IPS-18a (cell line): Measurements from ENCODE around the gene GCK.

Experiments
- H3K27ac ChIP-seq: one replicate; pipeline ENCODE4 v1.5.1; 2013; ENCODE audit warnings: low read length
- H3K27me3 ChIP-seq: one replicate; pipeline ENCODE4 v1.6.1; 2013; ENCODE audit warnings: mild to moderate bottlenecking, low read length; ENCODE audit not compliant: control insufficient read depth, insufficient read depth
- H3K36me3 ChIP-seq: one replicate; pipeline ENCODE4 v1.6.1; 2013; ENCODE audit warnings: low read depth, low read length; ENCODE audit not compliant: control insufficient read depth
- H3K4me1 ChIP-seq: one replicate; pipeline ENCODE4 v1.6.1; 2013; ENCODE audit warnings: low read depth, low read length; ENCODE audit not compliant: control insufficient read depth
- H3K4me3 ChIP-seq: one replicate; pipeline ENCODE4 v1.5.1; 2013; ENCODE audit warnings: low read length
- H3K9ac ChIP-seq: one replicate; pipeline ENCODE4 v1.6.1; 2013; ENCODE audit warnings: mild to moderate bottlenecking, low read length, moderate library complexity
- H3K9me3 ChIP-seq: one replicate; pipeline ENCODE4 v1.6.1; 2013; ENCODE audit warnings: low read depth, low read length; ENCODE audit not compliant: control insufficient read depth

Gene GCK

GRCh38 chr7:44101303-44101965 lies 87.8 kb downstream of the GCK start:
- H3K4me1 ChIP-seq: peaks cover 4% of the 10 kb centered on the region
- H3K9me3 ChIP-seq: no peaks in the 10 kb centered on the region
- no peak overlapping the region for H3K27ac ChIP-seq
- H3K9ac ChIP-seq: no peak overlapping the region
- no peak overlapping the region for H3K4me3 ChIP-seq
- H3K27me3 ChIP-seq: peaks cover 24% of the 10 kb centered on the region
- H3K36me3 ChIP-seq: no peaks in the 10 kb centered on the region

DNA sequence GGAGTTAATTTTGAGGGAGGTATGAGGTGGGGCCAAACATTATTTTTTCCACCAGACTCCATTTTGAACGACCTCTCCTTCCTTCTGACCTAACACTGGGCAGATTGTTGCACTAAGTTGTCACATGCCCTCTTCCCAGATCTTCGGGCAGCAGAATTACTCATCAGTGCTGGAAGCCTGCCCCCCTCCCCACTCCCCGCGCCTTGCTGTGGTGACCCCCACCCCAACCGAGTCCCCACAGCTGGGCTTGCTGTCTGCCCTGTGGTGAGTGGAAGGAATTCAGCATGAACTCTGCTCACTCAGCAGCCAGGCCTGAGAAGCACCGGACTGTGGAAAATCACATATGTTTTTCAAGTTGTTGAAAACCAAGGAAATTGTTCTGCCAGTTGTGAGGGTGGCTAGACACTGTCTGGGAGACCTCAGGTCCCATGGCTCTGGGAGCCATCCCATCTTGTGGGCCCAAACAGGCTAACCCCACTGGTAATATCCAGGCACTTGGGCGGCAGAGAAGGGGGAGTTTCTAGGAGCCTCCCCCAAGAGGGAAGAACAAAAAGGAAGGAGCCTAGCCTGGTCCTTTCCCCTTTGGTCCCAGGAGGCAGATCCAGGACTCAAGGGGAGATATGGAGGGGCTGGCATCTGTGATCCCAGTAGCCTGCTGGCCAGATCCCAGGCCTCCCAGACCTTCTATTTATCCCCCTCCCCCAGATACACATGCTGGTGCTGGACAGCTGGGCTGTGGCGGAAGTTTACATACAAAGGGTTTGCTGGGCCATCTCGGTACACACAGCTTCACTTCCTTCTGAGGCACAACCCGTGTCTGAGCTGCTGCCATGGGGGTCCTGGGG lies 88.6 kb downstream of the GCK start:
- H3K27ac ChIP-seq: no peak overlapping the region

GRCh38 chr7:44099669-44100068 lies 89.6 kb downstream of the GCK start:
- no peak overlapping the region for H3K9ac ChIP-seq
- no peaks in the 10 kb centered on the region for H3K36me3 ChIP-seq
- no peak overlapping the region for H3K4me3 ChIP-seq
- no peak overlapping the region for H3K27ac ChIP-seq
- no peaks in the 10 kb centered on the region for H3K9me3 ChIP-seq
- H3K4me1 ChIP-seq: peaks cover 4% of the 10 kb centered on the region
- peaks cover 10% of the 10 kb centered on the region for H3K27me3 ChIP-seq

More for the DNA sequence above, 88.6 kb downstream of the GCK start:
- Histone ChIP-seq H3K36me3 (no peaks in the 10 kb centered on the region), H3K9ac (no peak overlapping the region), H3K27me3 (peaks cover 20% of the 10 kb centered on the region), H3K9me3 (no peaks in the 10 kb centered on the region), H3K4me3 (no peak overlapping the region), H3K4me1 (peaks cover 4% of the 10 kb centered on the region)

DNA sequence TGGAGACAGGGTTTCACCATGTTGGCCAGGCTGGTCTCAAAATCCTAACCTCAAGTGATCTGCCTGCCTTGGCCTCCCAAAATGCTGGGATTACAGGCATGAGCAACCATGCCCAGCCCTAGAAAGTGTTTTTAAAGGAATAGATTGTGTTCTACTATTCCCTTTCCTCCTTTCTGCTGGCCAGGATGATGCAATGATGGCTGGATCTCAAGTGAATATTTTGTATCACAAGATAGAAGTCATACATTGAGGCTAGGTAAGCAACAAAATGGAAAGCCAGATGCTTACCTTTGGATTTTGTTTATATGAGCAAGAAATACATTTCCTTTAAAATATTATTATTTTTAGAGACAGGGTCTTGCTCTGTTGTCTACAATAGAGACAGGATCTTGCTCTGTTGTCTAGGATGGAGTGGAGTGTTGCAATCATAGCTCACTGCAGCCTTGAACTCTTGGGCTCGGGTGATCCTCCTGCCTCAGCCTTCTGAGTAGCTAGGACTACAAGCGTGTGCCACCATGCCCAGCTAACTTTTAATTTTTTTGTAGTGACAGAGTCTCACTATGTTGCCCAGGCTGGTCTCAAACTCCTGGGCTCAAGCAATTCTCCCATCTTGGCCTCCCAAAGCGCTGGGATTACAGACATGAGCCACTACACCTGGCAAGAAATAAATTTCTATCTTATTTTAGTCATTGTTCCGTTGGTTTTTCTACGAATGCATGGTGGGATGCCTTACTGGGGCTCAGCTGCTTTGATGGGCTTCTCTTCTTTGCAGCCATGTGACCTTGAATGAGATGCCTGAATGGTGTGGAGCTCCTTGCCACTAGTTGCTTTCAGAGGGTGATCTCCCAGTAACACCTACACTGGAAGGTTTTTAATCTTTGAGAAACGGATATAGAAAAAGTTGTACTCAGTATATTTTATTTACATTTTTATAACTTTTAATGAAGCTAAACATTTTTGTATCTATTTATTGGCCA lies 90.9 kb downstream of the GCK start:
- Histone ChIP-seq H3K4me3 (no peak overlapping the region), H3K9me3 (no peaks in the 10 kb centered on the region), H3K9ac (no peak overlapping the region), H3K36me3 (no peaks in the 10 kb centered on the region), H3K27ac (no peak overlapping the region), H3K4me1 (peaks cover under 1% of the 10 kb centered on the region), H3K27me3 (peaks cover 5% of the 10 kb centered on the region)

DNA sequence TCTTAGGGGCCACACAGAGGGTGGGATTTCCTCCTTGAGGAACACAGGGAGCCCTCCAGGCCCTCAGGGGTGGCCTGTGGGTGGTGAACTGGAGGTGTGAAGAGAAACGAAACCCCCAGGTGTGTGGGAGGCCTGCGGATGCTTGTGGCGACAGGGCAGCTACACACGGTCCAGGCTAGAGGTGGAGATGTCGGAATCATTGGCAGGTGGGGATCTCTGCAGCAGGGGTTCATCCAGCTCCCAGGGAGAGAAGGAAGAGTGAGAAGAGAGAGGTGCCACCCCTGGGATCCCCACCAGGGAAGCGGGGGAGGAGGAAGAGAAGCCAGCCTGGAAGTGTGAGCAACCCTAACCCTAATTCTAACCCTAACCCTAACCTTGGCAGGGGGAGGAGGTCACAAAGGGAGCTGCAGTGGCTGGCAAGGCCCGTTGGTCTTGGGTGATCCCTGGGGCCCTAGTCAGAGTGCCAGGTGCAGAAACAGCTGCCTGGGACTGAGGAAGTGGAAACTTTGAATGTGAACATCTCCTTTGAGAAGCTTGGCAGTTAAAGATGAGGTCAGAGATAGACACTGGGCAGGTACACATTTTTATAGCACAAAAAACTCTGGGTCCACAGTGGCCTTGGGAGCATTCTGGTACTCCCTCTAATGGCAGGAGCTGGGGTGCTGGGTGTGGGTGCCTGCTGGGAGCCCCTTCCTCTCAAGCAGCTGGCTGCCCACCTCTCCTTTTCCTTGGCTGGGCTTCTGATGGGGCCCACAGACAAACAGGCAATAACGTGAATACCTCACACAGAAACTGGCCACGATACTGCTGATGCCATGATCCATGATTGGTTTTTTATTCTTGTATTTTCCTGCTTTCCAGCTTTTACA lies 91.9 kb downstream of the GCK start:
- Histone ChIP-seq H3K4me3 (no peak overlapping the region), H3K36me3 (no peaks in the 10 kb centered on the region), H3K9ac (no peak overlapping the region), H3K4me1 (peaks cover 3% of the 10 kb centered on the region), H3K9me3 (no peaks in the 10 kb centered on the region), H3K27ac (no peak overlapping the region), H3K27me3 (no peaks in the 10 kb centered on the region)

GRCh38 chr7:44096326-44096881 lies 92.8 kb downstream of the GCK start:
- no peaks in the 10 kb centered on the region for H3K9me3 ChIP-seq
- no peaks in the 10 kb centered on the region for H3K27me3 ChIP-seq
- H3K4me1 ChIP-seq: peaks cover 3% of the 10 kb centered on the region
- no peak overlapping the region for H3K27ac ChIP-seq
- no peak overlapping the region for H3K9ac ChIP-seq
- no peak overlapping the region for H3K4me3 ChIP-seq
- no peaks in the 10 kb centered on the region for H3K36me3 ChIP-seq

GRCh38 chr7:44095781-44096180 lies 93.5 kb downstream of the GCK start:
- Histone ChIP-seq H3K36me3 (no peaks in the 10 kb centered on the region), H3K9ac (no peak overlapping the region), H3K4me1 (peaks cover 3% of the 10 kb centered on the region), H3K27me3 (no peaks in the 10 kb centered on the region), H3K4me3 (no peak overlapping the region), H3K27ac (no peak overlapping the region), H3K9me3 (no peaks in the 10 kb centered on the region)

DNA sequence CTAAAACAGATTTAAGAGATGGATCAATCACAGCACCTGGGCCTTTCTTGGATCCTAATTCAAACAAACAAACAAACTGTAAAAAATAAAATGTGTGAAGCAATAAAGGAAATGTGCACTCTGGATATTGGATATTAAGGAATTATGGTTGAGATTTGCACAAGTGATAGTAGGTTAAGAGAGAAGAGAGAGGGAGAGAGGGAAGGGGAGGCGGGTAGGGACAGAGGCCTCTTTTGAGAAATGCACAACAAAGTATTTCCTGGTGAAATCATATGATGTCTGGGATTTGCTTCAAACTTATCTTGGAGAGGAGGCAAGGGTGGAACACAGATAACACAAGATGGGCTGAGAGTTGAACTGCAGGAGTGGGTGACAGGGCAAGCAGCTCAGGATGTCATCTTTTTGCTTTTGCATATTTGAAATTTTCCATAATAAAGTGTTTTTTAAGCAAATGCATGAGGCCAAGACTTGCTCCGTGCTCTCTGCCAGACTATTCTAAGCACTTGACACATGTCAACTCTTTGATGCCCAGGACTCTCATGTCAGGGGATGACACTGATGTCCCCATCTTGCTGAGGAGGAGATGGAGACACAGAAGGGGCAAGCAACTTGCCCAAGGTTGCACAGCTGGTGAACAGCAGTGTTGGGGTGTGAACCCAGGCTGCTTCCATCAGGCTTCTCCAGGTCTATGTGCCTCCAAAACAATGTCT lies 94.2 kb downstream of the GCK start:
- H3K4me1 ChIP-seq: peaks cover 3% of the 10 kb centered on the region

DNA sequence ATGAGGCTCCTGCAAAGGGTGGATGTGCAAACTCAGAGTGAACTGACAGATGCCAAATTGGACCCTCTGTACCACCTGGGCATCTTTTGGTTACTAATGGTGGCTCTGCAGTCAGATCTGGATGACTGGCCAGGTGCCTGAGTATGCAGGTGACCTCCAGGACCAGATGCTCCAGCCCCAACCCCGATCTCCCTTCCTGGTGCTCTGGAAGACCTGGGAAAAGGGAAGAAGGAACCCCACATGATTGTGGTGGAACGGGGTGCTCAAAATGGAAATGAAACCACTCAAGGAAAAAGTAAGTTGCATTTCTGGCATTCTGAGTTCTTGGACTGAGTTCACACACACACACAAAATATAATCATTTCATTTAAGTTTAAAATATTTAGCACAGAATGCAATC lies 94.9 kb downstream of the GCK start:
- Histone ChIP-seq H3K9me3 (no peaks in the 10 kb centered on the region), H3K4me3 (no peak overlapping the region), H3K4me1 (peaks cover 3% of the 10 kb centered on the region), H3K36me3 (no peaks in the 10 kb centered on the region), H3K9ac (no peak overlapping the region), H3K27ac (no peak overlapping the region), H3K27me3 (no peaks in the 10 kb centered on the region)

More for the DNA sequence above, 94.2 kb downstream of the GCK start:
- no peaks in the 10 kb centered on the region for H3K9me3 ChIP-seq
- H3K4me3 ChIP-seq: no peak overlapping the region
- no peak overlapping the region for H3K9ac ChIP-seq
- no peaks in the 10 kb centered on the region for H3K36me3 ChIP-seq
- no peak overlapping the region for H3K27ac ChIP-seq
- H3K27me3 ChIP-seq: no peaks in the 10 kb centered on the region
